Spleen (tissue), 11 donors: ENCODE results near the gene R3HDML. TPM values are rescaled to one million over a fixed set of nuclear protein-coding genes. Genes with fewer than 3 reads are reported as not detected.

ENCODE experiments used
- DNase-seq: peaks from one replicate; pipeline ENCODE4 v3.0.0-alpha.2; 2020
- H3K27ac ChIP-seq, 8 donors: fragments of 200-600 bp; sonication (generic) in 7 of 8; 1 replicate in 4 of 8; 2 replicates in 4 of 8; pipeline versions ENCODE4 v1.5.0 to v1.8.0; 2016 to 2021; ENCODE audit warnings: inconsistent platforms in 4 of 8, mild to moderate bottlenecking in 4 of 8, moderate library complexity in 1 of 8
- H3K27me3 ChIP-seq, 7 donors: fragments of 200-600 bp; sonication (generic) in 6 of 7; replicated peaks in 1 of 7; 1 replicate in 4 of 7; 2 replicates in 3 of 7; pipeline versions ENCODE4 v1.5.0 to v1.8.0; 2016 to 2021; ENCODE audit warnings: inconsistent platforms in 3 of 7, mild to moderate bottlenecking in 1 of 7
- H3K36me3 ChIP-seq, 6 donors: fragments of 200-600 bp; sonication (generic) in 5 of 6; 1 replicate in 4 of 6; 2 replicates in 2 of 6; pipeline versions ENCODE4 v1.5.0 to v1.8.0; 2016 to 2021; ENCODE audit warnings: inconsistent platforms in 2 of 6
- H3K4me1 ChIP-seq, 6 donors: fragments of 200-600 bp; sonication (generic) in 5 of 6; 1 replicate in 3 of 6; 2 replicates in 3 of 6; pipeline versions ENCODE4 v1.5.0 to v1.8.0; 2016 to 2021; ENCODE audit warnings: inconsistent platforms in 3 of 6
- H3K4me3 ChIP-seq, 8 donors: fragments of 200-600 bp; sonication (generic) in 7 of 8; 1 replicate in 4 of 8; 2 replicates in 4 of 8; pipeline versions ENCODE4 v1.5.0 to v1.8.0; 2016 to 2021; ENCODE audit warnings: inconsistent platforms in 4 of 8, mild to moderate bottlenecking in 4 of 8, moderate library complexity in 2 of 8
- H3K9me3 ChIP-seq, 8 donors: fragments of 200-600 bp; sonication (generic) in 7 of 8; 1 replicate in 4 of 8; 2 replicates in 4 of 8; pipeline versions ENCODE4 v1.5.0 to v1.8.0; 2016 to 2021; ENCODE audit warnings: inconsistent platforms in 4 of 8
- CTCF ChIP-seq, 11 experiments: fragments of 200-600 bp in 7 of 11; fragments of 450-650 bp in 4 of 11; sonication (generic) in 4 of 11; IDR thresholded peaks in 8 of 11; conservative IDR thresholded peaks in 3 of 11; 1 replicate in 7 of 11; 2 replicates in 4 of 11; pipeline versions ENCODE4 v1.4.0 to v1.8.0; 2016 to 2021; ENCODE audit warnings: antibody characterized with exemption in 11 of 11, inconsistent platforms in 4 of 11, mild to moderate bottlenecking in 1 of 11
- POLR2A ChIP-seq, 3 donors: fragments of 450-650 bp; IDR thresholded peaks; one replicate each; pipeline ENCODE4 v1.5.1; 2017; ENCODE audit warnings: antibody characterized with exemption in 3 of 3, mild to moderate bottlenecking in 1 of 3
- POLR2AphosphoS5 ChIP-seq, 3 donors: sonication (generic); formaldehyde crosslinking; IDR thresholded peaks; one replicate each; pipeline ENCODE4 v1.5.1; 2017; ENCODE audit warnings: antibody characterized with exemption in 3 of 3
- WGBS, 5 donors: extraction: QIAGEN DNeasy Blood & Tissue Kit in 3 of 5; methylation state at CpG; one replicate each; pipeline versions ENCODE4 v1.1.5 to v1.1.7; 2013 to 2018; 5-methylcytosine and 5-hydroxymethylcytosine counted together
- intact Hi-C: fragments of 100-400 bp; cut with DNase I; formaldehyde crosslinking; loops from one replicate; pipeline ENCODE4 v1.15.0; 2023; ENCODE audit warnings: low total_unique reads
- polyA plus RNA-seq, 3 donors: library from polyadenylated mRNA; stranded (reverse); fragments of 200-250 nt; gene quantifications; one replicate each; pipeline ENCODE4 v1.2.1, GENCODE V29; 2013
- total RNA-seq, 7 donors: library from RNA; depleted of rRNA in 3 of 7; stranded (reverse); fragments of >200 nt in 3 of 7; fragmentation: NEBNext Ultra II Directional in 4 of 7; extraction: Animal tissue kit (Norgen Biotek cat#: 25700) in 4 of 7; gene quantifications; one replicate each; pipeline versions ENCODE4 v1.1.0 to v1.2.1, GENCODE V29; 2016 to 2021
- donor health status: healthy with polysubstance abuse.
- donor health status: DM: no; HTN: no; CAD: no; lungs with moderate emphysema.
- donor health status: DM: no; HTN: no; CAD: no.
- donor health status: Bipolar disorder and iron deficiency.
- donor health status: healthy.
- donor health status: DM: no; HTN: no; CAD: no.
- donor health status: DM: yes; HTN: yes; CAD: no.

The R3HDML gene
- total and polyA plus RNA-seq, 10 donors, result not detected

DNA sequence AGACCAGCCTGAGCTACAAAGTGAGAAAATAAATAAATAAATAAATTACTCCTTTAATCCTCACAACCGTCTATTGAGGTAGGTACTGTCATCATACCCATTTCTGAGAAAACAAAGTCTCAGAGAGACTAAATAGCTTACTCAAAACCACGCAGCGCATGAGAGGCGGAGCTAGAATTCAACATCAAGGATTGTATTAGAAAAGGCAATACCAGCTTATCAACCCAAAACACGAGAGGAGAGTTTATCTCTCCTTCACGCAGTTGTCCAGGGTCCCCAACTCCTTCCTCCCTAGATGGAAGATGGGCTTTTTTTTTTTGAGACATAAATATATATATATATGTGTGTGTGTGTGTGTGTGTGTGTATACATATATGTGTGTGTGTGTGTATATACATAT is 30.9 kb downstream of the R3HDML start:
- 89 to 97% (median 94%) methylated on average over 6 of the region's 6 CpGs for WGBS, 5 donors
- TF ChIP-seq POLR2A (IDR thresholded peaks at IDR 0.05) (no peak), CTCF (IDR thresholded peaks at IDR 0.05 in 8 of 11, conservative IDR thresholded peaks at IDR 0.05 in 3 of 11) (no peak), POLR2AphosphoS5 (IDR thresholded peaks at IDR 0.05) (no peak)
- Histone ChIP-seq H3K4me3 (no peak overlapping the region), H3K27ac (no peak overlapping the region), H3K9me3 (no peaks in the 10 kb centered on the region), H3K36me3 (no peaks in the 10 kb centered on the region), H3K27me3 (peaks cover 0 to 5% (median 0%) of the 10 kb centered on the region in 7 donors), H3K4me1 (no peaks in the 10 kb centered on the region)
- no peak for DNase-seq
- intact Hi-C loops, result no loop called here

- H3K27ac ChIP-seq, result no peak overlapping the region
- no peak for TF ChIP-seq POLR2AphosphoS5 (IDR thresholded peaks at IDR 0.05)
- no peak for TF ChIP-seq POLR2A (IDR thresholded peaks at IDR 0.05)
- no peak for TF ChIP-seq CTCF (IDR thresholded peaks at IDR 0.05 in 8 of 11, conservative IDR thresholded peaks at IDR 0.05 in 3 of 11)
- 78 to 83% (median 81%) methylated on average over 8 to 9 of the region's 9 CpGs for WGBS, 5 donors
- no peak overlapping the region for H3K4me3 ChIP-seq
- no peaks in the 10 kb centered on the region for H3K36me3 ChIP-seq
- DNase-seq, result no peak
- H3K27me3 ChIP-seq, result peaks cover 0 to 6% (median 0%) of the 10 kb centered on the region in 7 donors
- H3K9me3 ChIP-seq, result no peaks in the 10 kb centered on the region
- intact Hi-C loops, result no loop called here
- H3K4me1 ChIP-seq, result no peaks in the 10 kb centered on the region
These were observed 33.9 kb downstream of the R3HDML start for GRCh38 chr20:44370639-44371218.

DNA sequence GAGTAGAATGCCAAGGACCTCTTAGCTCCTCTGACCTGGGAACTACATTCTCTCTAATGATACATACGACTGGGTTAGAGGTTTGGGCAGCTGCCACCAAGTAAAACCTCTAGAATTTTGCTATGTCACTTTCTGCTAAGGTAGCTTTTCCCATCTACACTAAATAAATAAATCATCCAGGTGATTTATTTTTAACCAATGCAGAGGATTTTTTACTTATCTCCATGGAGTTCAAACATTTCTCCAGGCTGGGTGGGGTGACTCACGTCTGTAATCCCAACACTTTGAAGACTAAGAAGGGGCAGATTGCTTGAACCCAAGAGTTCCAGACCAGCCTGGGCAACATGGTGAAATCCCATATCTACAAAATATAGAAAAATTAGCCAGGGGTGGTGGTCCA is 45.8 kb downstream of the R3HDML start:
- DNase-seq, result no peak
- no peak overlapping the region for H3K27ac ChIP-seq
- intact Hi-C loops, result loop anchor here (10.0 kb wide), 1 partner anchor 168 kb away; the partner anchor contains the start of gene OSER1
- no peaks in the 10 kb centered on the region for H3K9me3 ChIP-seq
- peaks cover 0 to 49% (median 3%) of the 10 kb centered on the region in 7 donors for H3K27me3 ChIP-seq
- no peaks in the 10 kb centered on the region for H3K4me1 ChIP-seq
- TF ChIP-seq POLR2A (IDR thresholded peaks at IDR 0.05) (no peak), CTCF (IDR thresholded peaks at IDR 0.05 in 8 of 11, conservative IDR thresholded peaks at IDR 0.05 in 3 of 11) (no peak), POLR2AphosphoS5 (IDR thresholded peaks at IDR 0.05) (no peak)
- H3K4me3 ChIP-seq, result no peak overlapping the region
- H3K36me3 ChIP-seq, result no peaks in the 10 kb centered on the region
- WGBS, 5 donors, result 36 to 52% (median 39%) methylated on average over 2 of the region's 2 CpGs

DNA sequence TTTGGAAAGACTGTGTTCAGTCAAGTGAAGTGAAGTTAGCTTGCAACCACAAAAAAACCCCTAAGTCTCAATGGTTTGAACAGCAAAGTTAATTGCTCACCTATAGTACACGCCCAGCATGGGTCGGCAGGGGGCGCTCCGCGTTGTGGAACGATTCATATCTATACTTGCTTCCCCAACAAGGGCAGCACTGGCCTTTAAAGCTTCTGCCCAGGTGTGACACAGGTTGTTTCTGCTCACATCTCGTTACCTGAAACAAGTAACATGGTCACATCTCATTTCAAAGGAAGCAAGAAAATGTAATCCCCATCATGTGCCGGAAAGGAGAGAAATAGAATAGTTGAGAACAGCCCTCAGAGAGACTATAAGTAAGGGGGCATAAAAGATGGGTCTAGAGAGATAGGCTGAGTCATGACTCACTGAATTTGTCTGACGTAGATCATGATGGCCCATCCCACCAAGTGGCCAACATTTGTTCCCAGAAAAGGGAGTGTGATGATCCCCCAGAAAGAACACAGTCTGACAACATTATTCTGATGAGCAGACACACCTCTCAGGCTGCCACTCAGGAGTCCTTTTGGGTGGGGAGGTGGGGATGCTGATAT is 47.7 kb downstream of the R3HDML start:
- Histone ChIP-seq H3K27ac (no peak overlapping the region), H3K4me3 (no peak overlapping the region), H3K4me1 (peaks cover 0 to 11% (median 7%) of the 10 kb centered on the region in 6 donors), H3K36me3 (no peaks in the 10 kb centered on the region), H3K9me3 (no peaks in the 10 kb centered on the region), H3K27me3 (peaks cover 0 to 67% (median 3%) of the 10 kb centered on the region in 7 donors)
- DNase-seq, result peak; percentile 94
- no peak for TF ChIP-seq POLR2AphosphoS5 (IDR thresholded peaks at IDR 0.05)
- peak; percentile 29 to 88 (median 75) for TF ChIP-seq CTCF (IDR thresholded peaks at IDR 0.05 in 8 of 11, conservative IDR thresholded peaks at IDR 0.05 in 3 of 11)
- TF ChIP-seq POLR2A (IDR thresholded peaks at IDR 0.05), result no peak
- intact Hi-C loops, result loop anchor here (5.0 to 10.0 kb wide), 2 partner anchors 170 to 228 kb away; partner anchors contain the start of gene OSER1
- 14 to 20% (median 19%) methylated on average over 9 of the region's 9 CpGs for WGBS, 5 donors
